ENCODE results near the gene WDPCP.

DNA sequence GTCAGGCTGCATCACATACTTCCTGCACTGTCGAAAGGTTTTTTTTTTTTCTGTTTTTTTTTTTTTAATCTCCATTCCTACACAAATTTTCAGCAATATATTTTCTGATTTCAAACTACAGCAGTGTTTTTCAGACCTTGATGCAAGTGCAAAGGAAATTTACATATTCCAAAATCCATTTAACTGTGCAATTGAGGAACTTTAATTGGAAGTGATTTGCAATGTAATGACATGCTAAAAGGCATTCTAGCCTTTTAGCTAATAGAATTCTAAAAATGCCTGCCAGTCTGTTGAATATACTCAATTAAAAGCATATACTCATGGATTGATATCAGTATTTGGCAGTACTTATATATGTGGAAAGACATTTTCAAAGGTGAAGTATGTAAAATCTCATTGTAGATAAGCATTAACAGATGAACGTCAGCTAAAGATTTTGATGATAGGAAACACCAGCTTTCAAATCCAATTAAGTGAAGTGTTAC lies 327.1 kb downstream of the WDPCP start:
- TF ChIP-seq ESRRG (CRISPR knock-in tag; IDR thresholded peaks at IDR 0.05) (no peak), OSR1 (CRISPR knock-in tag; IDR thresholded peaks at IDR 0.05) (no peak), ZFP3 (CRISPR knock-in tag; IDR thresholded peaks at IDR 0.05) (no peak), ZFP30 (CRISPR knock-in tag; IDR thresholded peaks at IDR 0.05) (no peak), ZNF8 (CRISPR knock-in tag; IDR thresholded peaks at IDR 0.05) (no peak), ZC3H10 (CRISPR knock-in tag; IDR thresholded peaks at IDR 0.05) (no peak), BACH2 (CRISPR knock-in tag; IDR thresholded peaks at IDR 0.05; ENCODE audit: borderline replicate concordance) (no peak)
- TF ChIP-seq, protein P1, sequence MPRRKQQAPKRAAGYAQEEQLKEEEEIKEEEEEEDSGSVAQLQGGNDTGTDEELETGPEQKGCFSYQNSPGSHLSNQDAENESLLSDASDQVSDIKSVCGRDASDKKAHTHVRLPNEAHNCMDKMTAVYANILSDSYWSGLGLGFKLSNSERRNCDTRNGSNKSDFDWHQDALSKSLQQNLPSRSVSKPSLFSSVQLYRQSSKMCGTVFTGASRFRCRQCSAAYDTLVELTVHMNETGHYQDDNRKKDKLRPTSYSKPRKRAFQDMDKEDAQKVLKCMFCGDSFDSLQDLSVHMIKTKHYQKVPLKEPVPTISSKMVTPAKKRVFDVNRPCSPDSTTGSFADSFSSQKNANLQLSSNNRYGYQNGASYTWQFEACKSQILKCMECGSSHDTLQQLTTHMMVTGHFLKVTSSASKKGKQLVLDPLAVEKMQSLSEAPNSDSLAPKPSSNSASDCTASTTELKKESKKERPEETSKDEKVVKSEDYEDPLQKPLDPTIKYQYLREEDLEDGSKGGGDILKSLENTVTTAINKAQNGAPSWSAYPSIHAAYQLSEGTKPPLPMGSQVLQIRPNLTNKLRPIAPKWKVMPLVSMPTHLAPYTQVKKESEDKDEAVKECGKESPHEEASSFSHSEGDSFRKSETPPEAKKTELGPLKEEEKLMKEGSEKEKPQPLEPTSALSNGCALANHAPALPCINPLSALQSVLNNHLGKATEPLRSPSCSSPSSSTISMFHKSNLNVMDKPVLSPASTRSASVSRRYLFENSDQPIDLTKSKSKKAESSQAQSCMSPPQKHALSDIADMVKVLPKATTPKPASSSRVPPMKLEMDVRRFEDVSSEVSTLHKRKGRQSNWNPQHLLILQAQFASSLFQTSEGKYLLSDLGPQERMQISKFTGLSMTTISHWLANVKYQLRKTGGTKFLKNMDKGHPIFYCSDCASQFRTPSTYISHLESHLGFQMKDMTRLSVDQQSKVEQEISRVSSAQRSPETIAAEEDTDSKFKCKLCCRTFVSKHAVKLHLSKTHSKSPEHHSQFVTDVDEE (CRISPR knock-in tag; IDR thresholded peaks at IDR 0.05), result no peak
- TF ChIP-seq, protein P2, sequence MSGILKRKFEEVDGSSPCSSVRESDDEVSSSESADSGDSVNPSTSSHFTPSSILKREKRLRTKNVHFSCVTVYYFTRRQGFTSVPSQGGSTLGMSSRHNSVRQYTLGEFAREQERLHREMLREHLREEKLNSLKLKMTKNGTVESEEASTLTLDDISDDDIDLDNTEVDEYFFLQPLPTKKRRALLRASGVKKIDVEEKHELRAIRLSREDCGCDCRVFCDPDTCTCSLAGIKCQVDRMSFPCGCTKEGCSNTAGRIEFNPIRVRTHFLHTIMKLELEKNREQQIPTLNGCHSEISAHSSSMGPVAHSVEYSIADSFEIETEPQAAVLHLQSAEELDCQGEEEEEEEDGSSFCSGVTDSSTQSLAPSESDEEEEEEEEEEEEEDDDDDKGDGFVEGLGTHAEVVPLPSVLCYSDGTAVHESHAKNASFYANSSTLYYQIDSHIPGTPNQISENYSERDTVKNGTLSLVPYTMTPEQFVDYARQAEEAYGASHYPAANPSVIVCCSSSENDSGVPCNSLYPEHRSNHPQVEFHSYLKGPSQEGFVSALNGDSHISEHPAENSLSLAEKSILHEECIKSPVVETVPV (CRISPR knock-in tag; IDR thresholded peaks at IDR 0.05), result no peak
- TF ChIP-seq, protein P3, sequence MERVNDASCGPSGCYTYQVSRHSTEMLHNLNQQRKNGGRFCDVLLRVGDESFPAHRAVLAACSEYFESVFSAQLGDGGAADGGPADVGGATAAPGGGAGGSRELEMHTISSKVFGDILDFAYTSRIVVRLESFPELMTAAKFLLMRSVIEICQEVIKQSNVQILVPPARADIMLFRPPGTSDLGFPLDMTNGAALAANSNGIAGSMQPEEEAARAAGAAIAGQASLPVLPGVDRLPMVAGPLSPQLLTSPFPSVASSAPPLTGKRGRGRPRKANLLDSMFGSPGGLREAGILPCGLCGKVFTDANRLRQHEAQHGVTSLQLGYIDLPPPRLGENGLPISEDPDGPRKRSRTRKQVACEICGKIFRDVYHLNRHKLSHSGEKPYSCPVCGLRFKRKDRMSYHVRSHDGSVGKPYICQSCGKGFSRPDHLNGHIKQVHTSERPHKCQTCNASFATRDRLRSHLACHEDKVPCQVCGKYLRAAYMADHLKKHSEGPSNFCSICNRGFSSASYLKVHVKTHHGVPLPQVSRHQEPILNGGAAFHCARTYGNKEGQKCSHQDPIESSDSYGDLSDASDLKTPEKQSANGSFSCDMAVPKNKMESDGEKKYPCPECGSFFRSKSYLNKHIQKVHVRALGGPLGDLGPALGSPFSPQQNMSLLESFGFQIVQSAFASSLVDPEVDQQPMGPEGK (CRISPR knock-in tag; IDR thresholded peaks at IDR 0.05; ENCODE audit: borderline replicate concordance), result no peak
- TF ChIP-seq, protein P4, sequence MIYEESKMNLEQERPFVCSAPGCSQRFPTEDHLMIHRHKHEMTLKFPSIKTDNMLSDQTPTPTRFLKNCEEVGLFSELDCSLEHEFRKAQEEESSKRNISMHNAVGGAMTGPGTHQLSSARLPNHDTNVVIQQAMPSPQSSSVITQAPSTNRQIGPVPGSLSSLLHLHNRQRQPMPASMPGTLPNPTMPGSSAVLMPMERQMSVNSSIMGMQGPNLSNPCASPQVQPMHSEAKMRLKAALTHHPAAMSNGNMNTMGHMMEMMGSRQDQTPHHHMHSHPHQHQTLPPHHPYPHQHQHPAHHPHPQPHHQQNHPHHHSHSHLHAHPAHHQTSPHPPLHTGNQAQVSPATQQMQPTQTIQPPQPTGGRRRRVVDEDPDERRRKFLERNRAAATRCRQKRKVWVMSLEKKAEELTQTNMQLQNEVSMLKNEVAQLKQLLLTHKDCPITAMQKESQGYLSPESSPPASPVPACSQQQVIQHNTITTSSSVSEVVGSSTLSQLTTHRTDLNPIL (CRISPR knock-in tag; IDR thresholded peaks at IDR 0.05; ENCODE audit: low read depth), result no peak
